ENCODE results near the gene WASF2.

DNA sequence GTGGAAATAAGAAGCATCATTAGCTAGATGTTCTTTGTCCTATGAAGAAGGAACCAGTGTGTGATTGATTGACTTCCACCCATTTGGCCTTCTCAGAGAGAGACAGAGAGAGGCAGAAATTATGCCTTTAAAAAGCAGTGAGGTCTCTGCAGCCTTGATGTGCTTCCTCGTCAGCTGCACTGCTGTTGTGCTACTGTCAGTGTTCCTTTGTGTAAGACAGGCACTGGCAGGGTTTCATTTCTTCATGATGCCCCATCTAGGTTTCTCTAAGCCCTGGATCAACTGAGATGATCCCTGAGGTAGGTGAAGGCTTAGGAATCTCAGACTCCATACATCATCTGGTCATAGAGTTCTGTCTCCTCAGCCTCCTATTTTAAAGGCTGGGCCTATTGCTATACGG lies 62.6 kb downstream of the WASF2 start:
- TF ChIP-seq, protein P1, sequence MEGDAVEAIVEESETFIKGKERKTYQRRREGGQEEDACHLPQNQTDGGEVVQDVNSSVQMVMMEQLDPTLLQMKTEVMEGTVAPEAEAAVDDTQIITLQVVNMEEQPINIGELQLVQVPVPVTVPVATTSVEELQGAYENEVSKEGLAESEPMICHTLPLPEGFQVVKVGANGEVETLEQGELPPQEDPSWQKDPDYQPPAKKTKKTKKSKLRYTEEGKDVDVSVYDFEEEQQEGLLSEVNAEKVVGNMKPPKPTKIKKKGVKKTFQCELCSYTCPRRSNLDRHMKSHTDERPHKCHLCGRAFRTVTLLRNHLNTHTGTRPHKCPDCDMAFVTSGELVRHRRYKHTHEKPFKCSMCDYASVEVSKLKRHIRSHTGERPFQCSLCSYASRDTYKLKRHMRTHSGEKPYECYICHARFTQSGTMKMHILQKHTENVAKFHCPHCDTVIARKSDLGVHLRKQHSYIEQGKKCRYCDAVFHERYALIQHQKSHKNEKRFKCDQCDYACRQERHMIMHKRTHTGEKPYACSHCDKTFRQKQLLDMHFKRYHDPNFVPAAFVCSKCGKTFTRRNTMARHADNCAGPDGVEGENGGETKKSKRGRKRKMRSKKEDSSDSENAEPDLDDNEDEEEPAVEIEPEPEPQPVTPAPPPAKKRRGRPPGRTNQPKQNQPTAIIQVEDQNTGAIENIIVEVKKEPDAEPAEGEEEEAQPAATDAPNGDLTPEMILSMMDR (IDR thresholded peaks at IDR 0.05) = no peak
- TF ChIP-seq POLR2A (IDR thresholded peaks at IDR 0.05) = no peak

Measured in body of pancreas (tissue), 4 donors.